Progenitor cell of endocrine pancreas (in vitro differentiated cells): ENCODE results near the gene CPLX1. TPM values are rescaled to one million over a fixed set of nuclear protein-coding genes. Genes with fewer than 3 reads are reported as not detected.

Experiments used
- DNase-seq: peaks from one replicate; pipeline ENCODE4 v3.0.0; 2021; ENCODE audit warnings: low spot score; ENCODE audit not compliant: unreplicated experiment
- H3K27ac Mint-ChIP-seq: 2 replicates; pipeline ENCODE4 v1.8.0; 2021; ENCODE audit warnings: mild to moderate bottlenecking, moderate library complexity, mixed read lengths
- H3K27me3 Mint-ChIP-seq: 2 replicates; pipeline ENCODE4 v1.8.0; 2021; ENCODE audit warnings: mixed read lengths
- H3K36me3 Mint-ChIP-seq: 2 replicates; pipeline ENCODE4 v1.8.0; 2022; ENCODE audit warnings: mixed read lengths; ENCODE audit not compliant: insufficient read depth
- H3K4me1 Mint-ChIP-seq: 2 replicates; pipeline ENCODE4 v1.8.0; 2021; ENCODE audit warnings: low read depth, mixed read lengths
- H3K4me3 Mint-ChIP-seq: 2 replicates; pipeline ENCODE4 v1.8.0; 2021; ENCODE audit warnings: low read depth, mild to moderate bottlenecking, moderate library complexity, mixed read lengths
- H3K9me3 Mint-ChIP-seq: 2 replicates; pipeline ENCODE4 v1.8.0; 2021; ENCODE audit warnings: low read depth, mixed read lengths
- CTCF ChIP-seq: fragments of 200-600 bp; sonication (generic); IDR thresholded peaks from one replicate; pipeline ENCODE4 v1.5.0; 2021; ENCODE audit warnings: antibody characterized with exemption, mild to moderate bottlenecking; ENCODE audit not compliant: unreplicated experiment
- total RNA-seq: library from RNA; stranded (reverse); gene quantifications from 2 replicates; pipeline ENCODE4 v1.2.1, GENCODE V29; 2021

CPLX1 gene
- total RNA-seq, 1 donor from 2014 or later = 1.4 TPM

GRCh38 chr4:835148-836002 lies 9.4 kb upstream of the CPLX1 start:
- peaks cover 10% of the 10 kb centered on the region for H3K36me3 Mint-ChIP-seq
- peaks cover 21% of the 10 kb centered on the region for H3K9me3 Mint-ChIP-seq
- no peak for TF ChIP-seq CTCF
- H3K27me3 Mint-ChIP-seq = peaks cover 6% of the 10 kb centered on the region
- H3K4me3 Mint-ChIP-seq = no peak overlapping the region
- H3K4me1 Mint-ChIP-seq = no peaks in the 10 kb centered on the region
- DNase-seq = no peak
- no peak overlapping the region for H3K27ac Mint-ChIP-seq

DNA sequence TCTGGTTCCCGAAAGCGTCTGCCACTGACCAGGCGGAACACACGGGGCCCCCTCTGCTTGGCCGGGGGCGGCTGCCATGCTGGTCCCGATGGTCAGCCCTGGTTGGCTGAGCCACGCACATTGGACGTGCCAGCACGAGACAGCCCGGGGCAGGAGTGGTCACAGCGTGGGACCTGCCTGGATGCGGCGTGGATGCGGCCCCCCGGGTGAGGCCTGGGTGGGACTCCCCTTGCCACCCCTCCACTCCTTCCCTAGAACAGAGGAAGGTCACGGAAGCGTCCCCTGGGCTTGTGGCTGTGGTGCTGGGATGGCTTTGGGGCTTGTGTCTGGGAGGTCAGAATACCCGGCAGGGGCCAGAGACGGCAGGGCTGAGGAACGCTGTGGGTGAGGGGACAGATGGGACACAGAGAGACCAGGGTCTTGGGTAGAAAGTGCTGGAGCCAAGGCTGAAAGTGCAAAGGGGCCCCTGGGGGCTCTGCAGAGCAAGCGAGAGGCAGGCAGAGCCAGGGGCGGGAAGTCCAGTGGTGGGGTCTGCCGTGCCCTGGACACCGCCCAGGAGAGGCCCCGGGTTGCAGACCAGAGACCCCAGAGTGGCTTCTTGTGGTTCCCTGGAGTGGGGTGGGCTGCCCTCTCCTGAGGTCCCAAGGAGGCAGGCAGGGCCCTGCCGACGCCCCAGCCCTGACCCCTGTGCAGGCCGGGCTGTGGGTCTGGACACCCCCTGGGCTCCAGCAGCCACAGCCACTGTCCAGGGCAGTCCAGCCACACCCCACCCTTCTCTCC lies 8.6 kb upstream of the CPLX1 start:
- H3K36me3 Mint-ChIP-seq = peaks cover 7% of the 10 kb centered on the region
- no peak overlapping the region for H3K27ac Mint-ChIP-seq
- H3K4me1 Mint-ChIP-seq = no peaks in the 10 kb centered on the region
- no peak for TF ChIP-seq CTCF
- peaks cover 13% of the 10 kb centered on the region for H3K9me3 Mint-ChIP-seq
- DNase-seq = no peak
- no peak overlapping the region for H3K4me3 Mint-ChIP-seq
- H3K27me3 Mint-ChIP-seq = peaks cover 9% of the 10 kb centered on the region

DNA sequence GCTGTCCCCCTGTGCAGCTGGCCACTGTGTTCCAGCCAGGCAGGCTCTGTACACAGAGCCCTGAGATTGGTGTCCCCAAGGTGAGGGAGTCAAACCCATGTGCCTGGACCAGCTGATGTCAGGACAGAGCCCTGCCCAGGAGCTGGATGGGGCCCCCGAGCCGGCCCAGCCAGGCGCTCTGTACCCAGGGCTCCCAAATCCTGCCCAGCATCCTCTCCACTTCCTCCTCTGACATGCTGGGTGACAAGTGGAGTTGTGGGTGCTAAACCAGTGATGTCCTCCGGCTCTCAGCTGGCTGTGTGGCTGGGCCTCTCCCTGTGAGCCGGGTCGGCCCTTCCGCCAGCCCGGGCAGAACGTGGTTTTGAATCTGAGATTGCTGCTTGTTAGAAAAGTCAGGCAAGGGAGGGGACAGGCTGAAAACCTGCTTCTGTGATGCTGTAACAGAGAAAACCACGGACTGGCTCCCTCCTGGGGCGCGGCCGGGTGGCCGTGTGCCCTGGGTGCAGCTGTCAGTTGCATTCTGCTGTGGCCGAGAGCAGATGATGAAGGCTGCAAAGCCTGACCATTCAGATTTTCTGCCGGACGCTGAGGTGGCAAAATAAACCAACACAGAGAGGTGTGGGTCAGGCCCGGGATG lies 7.9 kb upstream of the CPLX1 start:
- no peak for TF ChIP-seq CTCF
- no peaks in the 10 kb centered on the region for H3K4me1 Mint-ChIP-seq
- H3K4me3 Mint-ChIP-seq = no peak overlapping the region
- H3K27me3 Mint-ChIP-seq = peaks cover 13% of the 10 kb centered on the region
- peaks cover 5% of the 10 kb centered on the region for H3K36me3 Mint-ChIP-seq
- no peak for DNase-seq
- H3K9me3 Mint-ChIP-seq = peaks cover 7% of the 10 kb centered on the region
- H3K27ac Mint-ChIP-seq = no peak overlapping the region

DNA sequence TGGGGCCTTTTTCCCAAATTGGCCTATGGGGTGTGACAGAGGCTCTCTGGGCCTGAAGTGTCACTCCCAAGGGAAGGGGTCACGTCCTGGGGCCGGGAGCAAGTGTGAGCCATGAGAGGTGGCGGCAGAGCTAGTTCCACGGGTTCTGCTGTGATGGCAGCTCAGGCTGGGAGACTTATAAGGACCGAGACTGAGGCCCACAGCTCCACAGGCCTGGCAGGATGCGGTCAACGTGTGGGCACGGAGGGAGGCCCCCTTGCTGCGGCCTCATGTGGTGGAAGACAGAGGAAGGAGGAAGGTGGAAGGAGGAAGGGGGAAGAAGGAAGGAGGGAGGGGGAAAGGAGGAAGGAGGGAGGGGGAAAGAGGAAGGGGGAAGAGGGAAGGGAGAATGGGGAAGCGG lies 7.2 kb upstream of the CPLX1 start:
- peaks cover 5% of the 10 kb centered on the region for H3K36me3 Mint-ChIP-seq
- no peak for DNase-seq
- H3K4me1 Mint-ChIP-seq = no peaks in the 10 kb centered on the region
- no peak overlapping the region for H3K4me3 Mint-ChIP-seq
- TF ChIP-seq CTCF = no peak
- no peak overlapping the region for H3K27ac Mint-ChIP-seq
- peaks cover 20% of the 10 kb centered on the region for H3K27me3 Mint-ChIP-seq
- peaks cover 5% of the 10 kb centered on the region for H3K9me3 Mint-ChIP-seq

GRCh38 chr4:832536-832935 lies 6.6 kb upstream of the CPLX1 start:
- Mint-ChIP-seq H3K4me3 (no peak overlapping the region), H3K36me3 (no peaks in the 10 kb centered on the region), H3K27me3 (peaks cover 26% of the 10 kb centered on the region), H3K9me3 (no peaks in the 10 kb centered on the region), H3K27ac (no peak overlapping the region), H3K4me1 (no peaks in the 10 kb centered on the region)
- no peak for DNase-seq
- no peak for TF ChIP-seq CTCF
